Measurements from ENCODE around the gene MYOC. TPM values are rescaled to one million over a fixed set of nuclear protein-coding genes. Genes with fewer than 3 reads are reported as not detected.

Gene MYOC
- polyA plus RNA-seq, 3 donors from 2014 or later: not detected

Other genes with a start within 250 kb of the MYOC start
- 100 to 1,000 TPM in 1 of 3 donors, 10 to 100 TPM in 1, 1 to 10 TPM in 1; 7.9 to 109 (median 21.6) TPM for gene PRRC2C, start 167.2 kb downstream of the MYOC start, polyA plus RNA-seq
- not detected for gene MYOCOS, start 30.4 kb downstream of the MYOC start, polyA plus RNA-seq
- gene VAMP4, start 89.4 kb upstream of the MYOC start, polyA plus RNA-seq: 10 to 100 TPM; 21.7 to 31.1 (median 24.0) TPM
- 10 to 100 TPM; 15.1 to 42.9 (median 19.9) TPM for gene METTL13, start 129.0 kb upstream of the MYOC start, polyA plus RNA-seq
- gene DNM3, start 188.8 kb upstream of the MYOC start, polyA plus RNA-seq: 1 to 10 TPM in 1 of 3 donors, under 1 TPM in 2; 0.52 to 1.2 (median 0.99) TPM

Measured in immature natural killer cell (primary cell).